NCI-H2029 treated with DMSO at 0.1 percent for 48 hours (cell line): ENCODE data around the gene TCP11.

ENCODE experiments used
- DNase-seq: peaks from one replicate; lab custom pipeline; 2025; lab: John Stamatoyannopoulos, UW

TCP11 gene

GRCh38 chr6:35173044-35173426 is 31.9 kb upstream of the TCP11 start:
- no peak for DNase-seq

DNA sequence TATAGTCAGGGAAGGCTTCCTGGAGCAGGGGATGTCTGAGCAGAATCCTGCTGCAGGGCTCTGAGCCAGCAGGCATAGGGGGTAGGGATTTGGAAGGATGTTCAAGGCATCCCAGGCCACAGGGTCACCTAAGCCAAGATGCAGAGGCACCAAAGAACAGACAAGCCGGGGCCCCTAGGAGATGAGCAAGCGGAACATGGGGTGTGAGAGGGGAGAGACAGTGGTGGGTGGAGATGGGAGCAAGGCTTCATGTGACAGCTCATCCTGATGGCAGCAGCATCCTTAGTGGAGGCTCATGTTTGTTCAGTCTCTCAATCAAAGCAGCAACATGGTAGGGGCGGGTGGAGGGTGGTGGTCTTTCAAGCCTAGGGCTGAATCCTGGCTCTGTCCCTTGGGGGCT is 29.8 kb upstream of the TCP11 start:
- no peak for DNase-seq

GRCh38 chr6:35170166-35170565 is 29.0 kb upstream of the TCP11 start:
- DNase-seq = no peak

DNA sequence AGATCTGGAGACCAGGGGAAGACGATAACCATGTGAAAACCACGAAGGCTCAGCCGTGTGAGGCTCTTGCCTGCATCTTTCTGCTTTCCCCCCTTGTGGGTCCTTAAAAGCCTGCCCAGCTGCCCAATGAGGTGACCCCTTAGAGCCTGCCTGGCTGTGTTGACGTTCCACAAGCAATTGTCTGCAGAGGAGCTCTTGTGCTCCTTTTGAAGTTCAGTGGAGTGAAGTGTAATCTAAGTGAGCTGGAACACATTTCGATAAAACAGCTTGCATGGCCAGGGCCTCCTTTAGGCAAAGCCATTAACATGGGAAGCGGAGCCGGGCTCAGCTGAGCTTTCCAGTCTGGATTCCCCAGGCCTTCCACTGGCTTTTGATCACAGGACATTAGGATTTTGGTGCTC is 27.3 kb upstream of the TCP11 start:
- DNase-seq = no peak

GRCh38 chr6:35167505-35167904 is 26.4 kb upstream of the TCP11 start:
- no peak for DNase-seq

- peak; percentile 68 for DNase-seq
Measured at GRCh38 chr6:35166520-35166919, 25.4 kb upstream of the TCP11 start.

DNA sequence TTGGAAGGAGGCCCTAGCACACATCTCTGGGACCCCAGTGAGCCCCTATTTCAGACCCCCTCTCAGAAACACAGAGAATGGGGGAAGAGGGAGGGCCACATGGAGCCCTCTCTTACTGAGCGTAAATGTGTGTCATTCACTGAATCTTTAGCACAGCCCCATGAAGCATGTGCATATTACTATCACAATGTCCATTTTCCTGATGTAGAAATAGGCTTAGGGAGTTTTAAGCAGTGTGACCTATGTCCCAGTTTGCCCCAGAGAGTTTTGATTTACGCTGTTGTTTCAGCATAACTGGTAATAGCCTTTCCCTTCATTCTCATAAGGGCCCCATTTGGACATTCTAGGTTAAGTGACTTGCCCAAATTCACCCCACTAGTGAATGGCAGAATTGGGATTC is 25.0 kb upstream of the TCP11 start:
- DNase-seq = no peak

DNA sequence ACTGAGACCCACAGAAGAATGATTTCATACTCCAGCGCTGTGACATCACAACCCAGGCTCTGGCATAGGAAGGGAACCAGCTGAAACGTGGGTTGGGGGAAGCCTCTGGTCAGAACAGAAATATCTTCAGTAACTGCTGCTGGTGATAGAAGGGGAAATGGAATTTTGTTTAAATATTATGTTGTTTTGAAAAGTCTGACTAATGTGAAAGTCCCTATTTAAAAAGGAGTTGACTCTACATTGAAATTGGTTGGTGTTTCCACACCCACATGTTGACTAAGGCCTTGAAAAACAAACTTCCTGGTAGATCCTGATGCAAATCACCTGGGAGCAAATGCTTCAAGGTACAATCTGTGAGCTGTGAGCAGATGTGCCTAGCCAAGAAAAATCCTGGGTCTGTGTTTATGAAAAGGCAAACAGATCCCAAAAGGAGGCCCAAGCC is 24.5 kb upstream of the TCP11 start:
- peak; percentile 69 for DNase-seq

- DNase-seq = no peak
Measured at GRCh38 chr6:35164868-35165267, 23.7 kb upstream of the TCP11 start.

DNA sequence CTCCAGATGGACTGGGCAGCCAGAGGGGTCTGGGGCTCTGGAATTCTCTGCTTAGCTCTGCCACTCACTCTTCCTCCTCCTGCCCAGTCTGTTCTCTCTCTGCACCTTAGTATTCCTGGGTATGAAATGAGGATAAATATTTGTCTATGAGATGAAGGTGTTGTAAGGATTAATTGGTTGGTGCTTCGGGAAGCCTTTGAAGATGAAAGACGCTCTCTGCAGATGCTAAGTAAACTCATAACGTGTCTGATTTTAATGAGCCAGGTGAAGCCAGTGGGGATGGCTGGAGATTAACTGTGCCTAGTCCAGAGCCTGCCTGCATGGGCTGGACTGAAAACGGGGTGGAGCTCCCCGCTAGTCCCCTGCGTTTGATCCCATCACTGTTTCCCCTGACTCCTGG is 23.1 kb upstream of the TCP11 start:
- DNase-seq = no peak

DNA sequence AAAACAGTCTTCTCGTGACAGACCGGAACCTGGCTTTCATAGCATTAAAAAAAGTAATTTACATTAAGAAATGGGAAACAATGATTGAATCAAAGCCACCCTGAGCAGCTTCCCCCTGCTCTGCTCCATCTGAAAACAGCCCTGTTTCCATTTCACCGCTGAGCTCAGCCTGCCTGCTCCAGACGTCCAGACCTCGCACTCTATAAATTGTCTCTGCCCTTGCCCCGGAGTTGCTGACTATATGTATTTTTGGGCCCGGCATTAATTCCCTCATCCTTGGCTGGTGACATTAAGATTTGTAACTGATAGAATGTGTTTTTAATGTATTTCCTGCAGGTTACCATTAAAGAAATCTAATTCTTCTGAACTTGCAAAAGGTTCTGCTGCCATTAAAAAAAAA is 22.7 kb upstream of the TCP11 start:
- no peak for DNase-seq

DNA sequence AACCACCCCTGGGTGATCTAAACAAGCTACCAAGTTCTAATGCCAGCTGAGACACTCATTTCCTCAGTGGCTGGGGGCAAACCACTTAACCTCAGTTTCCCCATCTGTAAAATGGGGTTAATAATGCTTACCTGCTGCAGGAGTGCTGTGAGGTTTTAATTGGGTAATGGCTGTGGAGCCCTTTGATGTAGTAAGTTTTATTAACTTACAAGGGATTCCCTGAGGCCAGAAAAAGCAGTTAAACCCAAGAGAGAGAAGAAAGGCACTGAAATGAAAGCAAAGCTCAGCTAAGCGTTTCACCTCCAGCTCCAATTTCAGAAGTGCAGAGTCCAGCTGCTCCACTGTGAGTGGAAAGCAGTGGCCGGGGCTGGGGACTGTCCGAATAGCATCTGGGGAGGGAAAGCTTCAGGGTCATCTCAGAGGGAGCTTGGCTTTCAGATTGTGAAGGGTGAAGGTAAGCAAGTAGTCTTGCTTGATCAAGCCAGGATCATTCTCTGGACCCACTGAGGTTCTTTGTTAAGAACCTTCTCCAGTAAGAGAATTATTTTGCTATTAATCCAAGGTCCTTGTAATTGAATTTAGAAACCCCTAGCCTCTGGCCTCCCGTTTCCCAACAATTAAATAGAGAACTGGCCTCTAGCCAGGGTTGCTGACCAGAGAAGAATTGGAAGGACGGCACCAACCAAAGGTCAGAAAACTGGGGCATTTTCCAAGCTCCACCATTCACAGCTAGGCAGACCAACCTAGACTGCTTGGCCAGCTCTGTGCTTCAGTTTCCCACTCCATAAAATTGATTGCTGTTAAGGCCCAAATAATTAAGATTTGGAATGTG is 20.9 kb upstream of the TCP11 start:
- DNase-seq = no peak

GRCh38 chr6:35161266-35161665 is 20.1 kb upstream of the TCP11 start:
- no peak for DNase-seq

DNA sequence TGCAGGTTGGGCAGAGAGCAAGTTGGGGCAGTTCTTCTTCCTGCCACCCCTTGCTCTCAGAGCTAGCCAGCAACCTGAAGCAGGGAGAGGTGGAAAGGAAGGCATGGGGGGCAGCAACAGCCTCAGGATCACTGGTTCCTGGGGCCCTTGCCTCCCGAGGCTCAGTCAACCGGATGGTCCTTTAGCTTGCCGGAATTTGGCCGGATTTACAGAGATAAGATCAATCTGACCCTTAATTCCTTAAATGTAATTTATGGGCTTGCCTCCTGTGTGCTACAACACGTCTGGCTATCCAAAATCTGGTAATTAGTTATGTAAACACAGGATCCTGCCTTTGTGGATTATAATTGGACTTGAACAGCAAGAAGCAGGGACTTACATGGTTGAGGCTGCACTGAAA is 19.5 kb upstream of the TCP11 start:
- DNase-seq = no peak

DNA sequence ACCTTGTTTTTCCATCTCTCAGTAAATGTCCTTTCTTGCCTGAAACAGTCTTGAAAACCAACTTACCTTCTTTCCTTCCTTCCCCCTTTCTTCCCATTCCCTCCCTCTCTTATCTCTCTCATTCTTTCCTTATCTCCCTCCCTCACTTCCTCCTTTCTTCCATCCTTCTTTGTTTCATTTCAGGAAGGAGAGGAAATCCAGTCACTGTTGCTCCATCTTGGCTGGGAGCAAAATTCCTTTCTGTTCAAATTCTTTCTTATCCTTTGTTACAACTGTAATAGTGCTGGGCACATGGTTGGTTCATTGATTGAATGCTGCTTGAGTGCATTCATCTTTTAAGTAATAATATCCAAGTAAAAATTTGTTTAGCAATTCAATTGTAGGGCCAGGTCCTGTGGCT is 17.4 kb upstream of the TCP11 start:
- DNase-seq = no peak

DNA sequence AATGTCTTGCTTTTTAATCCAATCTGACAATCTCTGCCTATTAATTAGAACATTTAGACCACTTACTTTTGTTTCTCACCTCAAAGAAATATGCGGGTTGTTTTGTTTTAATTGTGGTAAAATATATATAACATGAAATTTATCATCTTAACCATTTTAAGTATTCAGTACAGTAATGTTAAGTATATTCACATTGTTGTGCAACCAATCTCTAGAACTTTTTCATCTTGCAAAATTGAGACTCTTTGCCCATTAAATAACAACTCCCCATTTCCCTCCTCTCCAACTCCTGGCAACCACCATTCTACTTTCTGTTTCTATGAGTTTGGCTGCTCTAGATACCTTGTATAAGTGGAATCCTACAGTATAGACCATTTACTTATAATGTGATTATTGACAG is 13.8 kb upstream of the TCP11 start:
- no peak for DNase-seq

DNA sequence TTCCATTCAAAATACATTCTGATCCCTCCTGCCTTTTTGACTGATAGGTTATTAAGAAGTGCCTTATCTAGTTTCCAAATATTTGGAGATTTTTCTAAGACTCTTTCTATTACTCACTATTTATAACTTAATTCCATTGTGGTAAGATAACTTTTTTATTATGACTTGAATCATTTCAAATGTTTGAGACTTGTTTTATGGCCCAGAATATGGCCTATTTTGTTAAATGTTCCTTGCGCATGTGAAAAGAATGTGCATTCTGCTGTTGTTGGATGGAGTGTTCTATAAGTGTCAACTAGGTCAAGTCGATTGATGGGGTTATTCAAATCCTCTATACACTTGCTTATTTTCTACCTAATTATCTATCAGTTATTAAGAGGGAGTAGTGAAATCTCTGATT is 13.1 kb upstream of the TCP11 start:
- DNase-seq = no peak

DNA sequence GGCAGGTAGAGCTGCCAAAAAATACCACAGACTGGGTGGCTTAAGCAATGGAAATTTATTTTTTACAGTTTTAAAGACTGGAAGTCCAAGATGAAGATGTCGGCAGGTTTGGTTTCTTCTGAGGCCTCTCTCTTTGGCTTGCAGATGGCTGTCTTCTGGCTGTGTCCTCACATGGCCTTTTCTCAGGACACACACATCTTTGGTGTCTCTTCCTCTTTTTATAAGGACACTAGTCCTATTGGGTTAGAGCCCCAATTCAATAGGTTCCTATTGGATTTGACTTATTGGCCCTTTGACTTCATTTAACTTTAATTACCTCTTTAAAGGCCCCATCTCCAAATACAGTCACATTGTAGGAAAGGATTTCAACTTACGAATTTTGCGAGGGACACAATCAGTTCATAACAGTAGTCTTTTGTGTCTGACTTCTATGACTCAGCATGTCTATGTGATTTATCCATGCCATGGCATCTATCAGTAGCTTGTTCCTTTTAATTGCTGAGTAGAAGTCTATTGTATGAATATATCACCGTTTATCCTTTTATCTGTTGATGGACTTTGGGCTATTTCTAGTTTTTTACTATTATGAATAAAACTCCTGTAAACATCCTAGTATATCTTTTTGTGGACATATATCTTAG is 11.0 kb upstream of the TCP11 start:
- no peak for DNase-seq

DNA sequence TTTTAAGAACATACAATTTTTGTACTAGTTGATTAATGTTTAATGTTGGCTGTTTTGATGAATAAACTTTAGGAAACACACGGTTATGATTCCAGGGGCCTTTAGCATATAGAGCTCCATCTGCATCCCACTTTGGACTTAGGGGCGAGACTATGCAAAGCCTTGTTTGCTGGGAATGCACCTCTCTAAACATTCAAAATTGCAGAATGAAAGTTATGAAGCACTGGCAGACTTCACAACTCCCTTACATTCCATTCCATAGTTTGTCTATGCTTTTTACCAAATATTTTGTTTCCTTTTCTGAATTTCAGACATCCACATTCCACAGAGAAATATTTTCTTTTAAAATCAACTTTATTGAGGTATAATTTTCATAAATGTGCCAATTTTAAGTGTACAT is 10.3 kb upstream of the TCP11 start:
- DNase-seq = no peak

DNA sequence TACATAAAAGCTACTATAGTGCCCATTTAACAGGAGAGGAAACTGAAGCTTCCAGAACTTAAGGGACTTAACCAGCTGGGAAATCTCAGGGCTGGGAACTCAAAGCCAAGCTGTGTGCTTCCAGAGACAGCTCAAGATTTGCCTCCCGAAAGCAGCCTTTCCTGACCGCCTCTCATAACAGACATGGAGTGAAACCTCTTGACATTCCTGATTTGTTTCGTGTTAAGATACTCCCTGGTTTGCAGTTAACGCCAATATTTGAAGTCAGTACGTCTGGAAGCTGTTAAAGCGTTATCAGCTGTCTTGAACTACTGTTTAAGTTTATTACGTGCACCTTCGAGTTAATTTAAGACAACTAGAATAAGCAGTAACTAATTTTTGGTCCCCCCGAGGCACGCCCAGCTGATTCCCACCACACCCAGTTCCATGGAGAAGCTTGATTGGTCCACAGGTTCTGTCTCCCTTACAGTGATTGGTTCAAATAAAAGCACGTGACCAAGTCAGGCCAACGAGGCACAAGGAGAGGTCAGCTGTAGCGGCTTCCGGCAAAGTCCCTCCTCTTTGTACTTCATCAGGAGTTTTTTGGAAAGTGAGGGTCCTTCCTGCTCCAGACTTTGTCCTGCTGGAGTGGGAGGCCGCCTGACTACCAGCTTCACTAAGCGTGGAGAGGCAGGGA is 8.9 kb upstream of the TCP11 start:
- no peak for DNase-seq

GRCh38 chr6:35148167-35148741 is 7.1 kb upstream of the TCP11 start:
- DNase-seq = no peak

DNA sequence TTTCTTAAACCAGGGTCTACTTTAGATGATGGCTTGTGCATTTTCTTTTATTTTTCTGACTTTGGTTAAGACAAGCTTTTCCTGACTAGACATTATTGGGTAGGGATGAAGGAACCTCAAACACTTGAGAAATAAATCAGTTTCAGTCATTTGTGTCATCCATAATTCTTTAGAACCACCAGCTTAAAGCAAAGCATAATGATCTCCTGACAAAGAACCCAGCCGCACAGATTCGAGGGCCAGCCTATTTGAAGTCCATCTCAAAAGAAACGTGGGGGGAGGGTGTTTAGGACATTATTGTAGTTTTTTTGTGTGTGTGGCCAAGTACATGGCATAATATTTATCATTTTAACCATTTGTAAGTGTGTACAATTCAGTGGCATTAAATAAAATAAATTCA is 6.3 kb upstream of the TCP11 start:
- no peak for DNase-seq

- no peak for DNase-seq
Measured at GRCh38 chr6:35147026-35147425, 5.9 kb upstream of the TCP11 start.
